Endothelial cell of umbilical vein (primary cell): Measurements from ENCODE around the gene NLRP3. TPM values are rescaled to one million over a fixed set of nuclear protein-coding genes. Genes with fewer than 3 reads are reported as not detected.

Experiments
- BruUV-seq: library from RNA; stranded (reverse); fragments of 400-500 nt; replicated peaks from 2 replicates; lab custom pipeline; 2021; lab: Mats Ljungman, UMichigan
- CTCF ChIA-PET: fragments of 300-600, 350-600 bp; sonication (Branson Sonifier 250); formaldehyde crosslinking; loops from one replicate; lab custom pipeline; 2021; ENCODE audit warnings: antibody characterized with exemption, inconsistent platforms; lab: Charles Lee
- POLR2A ChIA-PET: fragments of 300-600, 350-600 bp; sonication (Branson Sonifier 250); formaldehyde crosslinking; loops from one replicate; lab custom pipeline; 2021; ENCODE audit warnings: antibody characterized with exemption, inconsistent platforms; lab: Charles Lee
- DNase-seq: peaks from one replicate; pipeline ENCODE4 v3.0.0-alpha.2; 2011; ENCODE audit warnings: low read depth, low spot score
- FAIRE-seq: peaks from 2 replicates; lab custom pipeline; 2011; peaks lifted over from hg19 to GRCh38; lab: Jason Lieb, UNC
- H2AFZ ChIP-seq: 2 replicates; pipeline ENCODE4 v1.6.0; 2012; ENCODE audit warnings: low read depth, low read length, control low read depth, inconsistent platforms
- H3K27ac ChIP-seq: 2 replicates; pipeline ENCODE4 v1.5.1; 2011; ENCODE audit warnings: low read depth, mild to moderate bottlenecking, control low read depth, low read length, moderate library complexity; ENCODE audit not compliant: insufficient read depth
- H3K27me3 ChIP-seq, 2 experiments: 2 replicates each; pipeline versions ENCODE4 v1.6.0 to v1.6.1; 2011; ENCODE audit warnings: low read length in 2 of 2, mixed read lengths in 1 of 2; ENCODE audit not compliant: control insufficient read depth in 2 of 2, insufficient read depth in 2 of 2
- H3K36me3 ChIP-seq, 2 experiments: 2 replicates in 1 of 2; 3 replicates in 1 of 2; pipeline ENCODE4 v1.5.1; 2011; ENCODE audit warnings: low read length in 2 of 2, mild to moderate bottlenecking in 1 of 2, moderate library complexity in 1 of 2; ENCODE audit not compliant: control insufficient read depth in 2 of 2, insufficient read depth in 2 of 2; ENCODE audit errors: extremely low read depth in 1 of 2
- H3K4me1 ChIP-seq: 3 replicates; pipeline ENCODE4 v1.5.1; 2011; ENCODE audit warnings: mild to moderate bottlenecking, low read length; ENCODE audit not compliant: control insufficient read depth, insufficient read depth; ENCODE audit errors: extremely low read depth
- H3K4me2 ChIP-seq: 2 replicates; pipeline ENCODE4 v1.6.1; 2011; ENCODE audit warnings: low read length, control low read depth, mixed read lengths; ENCODE audit not compliant: insufficient read depth
- H3K4me3 ChIP-seq, 3 experiments: fragments of 200-600 bp in 1 of 3; sonication (generic), shearing (Covaris generic) in 1 of 3; replicated peaks in 1 of 3; 2 replicates each; pipeline ENCODE4 v1.5.1; 2011 to 2016; ENCODE audit warnings: control low read depth in 3 of 3, low read length in 3 of 3, mild to moderate bottlenecking in 2 of 3, inconsistent platforms in 1 of 3, low read depth in 1 of 3, moderate library complexity in 1 of 3; ENCODE audit not compliant: insufficient read depth in 1 of 3
- H3K79me2 ChIP-seq: 2 replicates; pipeline ENCODE4 v1.6.0; 2012; ENCODE audit warnings: low read length, inconsistent platforms; ENCODE audit not compliant: control insufficient read depth, insufficient read depth
- H3K9ac ChIP-seq: replicated peaks from 2 replicates; pipeline ENCODE3; 2011; ENCODE audit warnings: low read length, control low read depth; ENCODE audit not compliant: insufficient read depth; ENCODE audit errors: extremely low read depth
- H3K9me1 ChIP-seq: replicated peaks from 3 replicates; pipeline ENCODE4 v1.6.0; 2011; ENCODE audit warnings: mild to moderate bottlenecking, low read length; ENCODE audit not compliant: control insufficient read depth, insufficient read depth; ENCODE audit errors: extremely low read depth
- H3K9me3 ChIP-seq: replicated peaks from 2 replicates; pipeline ENCODE4 v1.5.1; 2012; ENCODE audit warnings: low read length, inconsistent platforms; ENCODE audit not compliant: control insufficient read depth, insufficient read depth
- H4K20me1 ChIP-seq: replicated peaks from 2 replicates; pipeline ENCODE3; 2011; ENCODE audit warnings: mild to moderate bottlenecking, low read length; ENCODE audit not compliant: control insufficient read depth, insufficient read depth; ENCODE audit errors: extremely low read depth
- EZH2 ChIP-seq: IDR thresholded peaks from 2 replicates; pipeline ENCODE4 v1.6.1; 2012; ENCODE audit warnings: borderline replicate concordance, low read depth, mild to moderate bottlenecking, moderate library complexity, low read length, inconsistent platforms; ENCODE audit not compliant: severe bottlenecking
- FOS ChIP-seq: IDR thresholded peaks from 2 replicates; pipeline ENCODE4 v1.6.1; 2011; ENCODE audit warnings: mild to moderate bottlenecking, low read length, moderate library complexity, borderline replicate concordance; ENCODE audit not compliant: insufficient read depth
- JUN ChIP-seq: IDR thresholded peaks from 2 replicates; pipeline ENCODE4 v1.6.1; 2011; ENCODE audit warnings: borderline replicate concordance, low read depth; ENCODE audit not compliant: insufficient read length, insufficient read depth
- dilution Hi-C: fragments of 300-500 bp; cut with MboI; formaldehyde crosslinking; loops from one replicate; pipeline ENCODE4 v1.15.0; 2019; ENCODE audit warnings: low sequenced_read_pairs; ENCODE audit not compliant: extremely low pct_ligation_motif_present
- intact Hi-C: fragments of 100-400 bp; cut with micrococcal nuclease; formaldehyde crosslinking; loops from one replicate; pipeline ENCODE4 v1.10.0; 2022
- polyA plus RNA-seq, 4 experiments: library from polyadenylated mRNA; depleted of rRNA in 3 of 4; stranded (reverse) in 3 of 4; unstranded in 1 of 4; fragments of >200 nt; gene quantifications; 2 replicates each; pipeline versions ENCODE4 v1.2.1 to v1.2.3, GENCODE V29; 2011 to 2012; ENCODE audit warnings: missing spikeins in 1 of 4
- total RNA-seq: library from RNA; stranded (reverse); gene quantifications from 2 replicates; pipeline ENCODE4 v1.2.3, GENCODE V29; 2021
- TF ChIP-seq, protein P1 (sequence below): IDR thresholded peaks from 2 replicates; pipeline ENCODE4 v1.6.1; 2011; ENCODE audit not compliant: insufficient read depth, insufficient read length
- TF ChIP-seq, protein P2 (sequence below), 2 donors: IDR thresholded peaks; 1 replicate in 1 of 2; 2 replicates in 1 of 2; pipeline ENCODE4 v1.5.1; 2011; ENCODE audit warnings: low read length in 2 of 2, mild to moderate bottlenecking in 2 of 2, moderate library complexity in 2 of 2, control low read depth in 1 of 2, inconsistent platforms in 1 of 2, low read depth in 1 of 2; ENCODE audit not compliant: insufficient read depth in 1 of 2; ENCODE audit errors: extremely low read depth in 1 of 2

NLRP3 gene
- total and polyA plus RNA-seq, 2 donors (not counting 3 experiments of a cell fraction or from before 2014, with no cell fraction given), result 0.24 to 0.29 TPM

DNA sequence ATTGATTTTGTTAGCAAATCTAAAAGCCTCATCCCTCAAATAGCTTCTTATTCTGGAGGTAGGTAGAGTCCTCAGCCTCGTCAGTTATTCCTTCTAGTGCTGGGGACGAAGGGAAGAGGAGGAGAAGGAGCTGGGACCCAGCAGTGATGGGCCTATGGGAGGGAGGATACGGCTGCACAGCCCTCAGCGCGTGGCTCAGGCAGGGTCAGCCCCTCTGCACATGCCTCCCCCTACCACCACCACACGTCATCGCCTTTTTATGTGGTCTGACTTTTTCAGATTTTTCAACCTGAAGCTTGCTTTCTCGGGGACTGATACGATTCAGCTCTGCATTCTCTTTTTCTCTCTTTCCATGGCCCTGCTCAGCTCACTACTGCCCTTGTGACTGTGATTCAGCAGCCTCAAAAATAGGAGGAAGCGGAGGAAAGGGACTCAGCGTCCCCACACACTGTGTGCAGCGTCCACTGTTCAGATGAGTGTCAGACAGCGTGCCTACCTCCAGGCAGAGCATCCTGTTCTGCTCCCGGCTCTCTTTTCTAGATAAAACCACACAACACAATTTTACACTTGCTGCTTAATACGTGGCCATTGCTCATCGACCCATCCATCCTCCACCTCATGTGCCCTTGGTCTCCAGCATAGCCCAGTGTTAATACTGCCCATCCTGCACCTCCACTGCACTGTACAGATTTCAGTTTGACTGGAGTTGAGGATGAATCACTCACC is 41.1 kb downstream of the NLRP3 start:
- no TSS peak for BruUV-seq
- no peak overlapping the region for H3K4me3 ChIP-seq
- no peak overlapping the region for H3K27ac ChIP-seq
- H3K9me3 ChIP-seq, result no peaks in the 10 kb centered on the region
- intact Hi-C loops (no loop called here), dilution Hi-C loops (no loop called here)
- no peak overlapping the region for H3K9ac ChIP-seq
- no peaks in the 10 kb centered on the region for H3K27me3 ChIP-seq
- H4K20me1 ChIP-seq, result no peaks in the 10 kb centered on the region
- FAIRE-seq (no peak), DNase-seq (no peak)
- TF ChIP-seq, protein P1, sequence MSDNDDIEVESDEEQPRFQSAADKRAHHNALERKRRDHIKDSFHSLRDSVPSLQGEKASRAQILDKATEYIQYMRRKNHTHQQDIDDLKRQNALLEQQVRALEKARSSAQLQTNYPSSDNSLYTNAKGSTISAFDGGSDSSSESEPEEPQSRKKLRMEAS, result no peak
- TF ChIP-seq EZH2, result no peak
- TF ChIP-seq, protein P2, sequence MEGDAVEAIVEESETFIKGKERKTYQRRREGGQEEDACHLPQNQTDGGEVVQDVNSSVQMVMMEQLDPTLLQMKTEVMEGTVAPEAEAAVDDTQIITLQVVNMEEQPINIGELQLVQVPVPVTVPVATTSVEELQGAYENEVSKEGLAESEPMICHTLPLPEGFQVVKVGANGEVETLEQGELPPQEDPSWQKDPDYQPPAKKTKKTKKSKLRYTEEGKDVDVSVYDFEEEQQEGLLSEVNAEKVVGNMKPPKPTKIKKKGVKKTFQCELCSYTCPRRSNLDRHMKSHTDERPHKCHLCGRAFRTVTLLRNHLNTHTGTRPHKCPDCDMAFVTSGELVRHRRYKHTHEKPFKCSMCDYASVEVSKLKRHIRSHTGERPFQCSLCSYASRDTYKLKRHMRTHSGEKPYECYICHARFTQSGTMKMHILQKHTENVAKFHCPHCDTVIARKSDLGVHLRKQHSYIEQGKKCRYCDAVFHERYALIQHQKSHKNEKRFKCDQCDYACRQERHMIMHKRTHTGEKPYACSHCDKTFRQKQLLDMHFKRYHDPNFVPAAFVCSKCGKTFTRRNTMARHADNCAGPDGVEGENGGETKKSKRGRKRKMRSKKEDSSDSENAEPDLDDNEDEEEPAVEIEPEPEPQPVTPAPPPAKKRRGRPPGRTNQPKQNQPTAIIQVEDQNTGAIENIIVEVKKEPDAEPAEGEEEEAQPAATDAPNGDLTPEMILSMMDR (IDR thresholded peaks at IDR 0.05; ENCODE audit: extremely low read depth in 1 of 2, insufficient read depth in 1 of 2, low read depth in 1 of 2, low read length in 2 of 2), result no peak
- TF ChIP-seq FOS, result no peak
- TF ChIP-seq JUN, result no peak
- CTCF ChIA-PET, result interaction anchor here (0.5 kb wide), 1 partner anchor 187 kb away, joined by 3 read pairs; no protein-coding TSS in a partner anchor
- no peaks in the 10 kb centered on the region for H3K79me2 ChIP-seq
- no peaks in the 10 kb centered on the region for H3K4me1 ChIP-seq
- no peaks in the 10 kb centered on the region for H3K9me1 ChIP-seq
- POLR2A ChIA-PET, result no interaction called here
- no peak overlapping the region for H2AFZ ChIP-seq
- H3K36me3 ChIP-seq, result no peaks in the 10 kb centered on the region
- H3K4me2 ChIP-seq, result no peak overlapping the region
